Nephron (organoid): Measurements from ENCODE around the gene ADGRD2.

ENCODE experiments used
- H3K27ac Mint-ChIP-seq, 3 experiments: 2 replicates each; pipeline ENCODE4 v1.8.0; 2020; ENCODE audit warnings: mixed read lengths in 3 of 3, mild to moderate bottlenecking in 2 of 3, moderate library complexity in 1 of 3
- H3K27me3 Mint-ChIP-seq: 2 replicates; pipeline ENCODE4 v1.8.0; 2021; ENCODE audit warnings: low read depth, mild to moderate bottlenecking, moderate library complexity, mixed read lengths
- H3K36me3 Mint-ChIP-seq: 2 replicates; pipeline ENCODE4 v1.8.0; 2020; ENCODE audit warnings: low read depth, mixed read lengths
- H3K4me1 Mint-ChIP-seq: 2 replicates; pipeline ENCODE4 v1.8.0; 2020; ENCODE audit warnings: mixed read lengths
- H3K4me3 Mint-ChIP-seq, 3 experiments: 2 replicates each; pipeline ENCODE4 v1.8.0; 2020; ENCODE audit warnings: mild to moderate bottlenecking in 3 of 3, mixed read lengths in 3 of 3, moderate library complexity in 2 of 3
- H3K9me3 Mint-ChIP-seq: 2 replicates; pipeline ENCODE4 v1.8.0; 2020; ENCODE audit warnings: mixed read lengths
- CTCF ChIP-seq, 3 experiments: fragments of 200-600 bp; sonication (generic); IDR thresholded peaks; one replicate each; pipeline ENCODE4 v1.5.0; 2021; ENCODE audit warnings: antibody characterized with exemption in 3 of 3; ENCODE audit not compliant: unreplicated experiment in 3 of 3

Gene ADGRD2

DNA sequence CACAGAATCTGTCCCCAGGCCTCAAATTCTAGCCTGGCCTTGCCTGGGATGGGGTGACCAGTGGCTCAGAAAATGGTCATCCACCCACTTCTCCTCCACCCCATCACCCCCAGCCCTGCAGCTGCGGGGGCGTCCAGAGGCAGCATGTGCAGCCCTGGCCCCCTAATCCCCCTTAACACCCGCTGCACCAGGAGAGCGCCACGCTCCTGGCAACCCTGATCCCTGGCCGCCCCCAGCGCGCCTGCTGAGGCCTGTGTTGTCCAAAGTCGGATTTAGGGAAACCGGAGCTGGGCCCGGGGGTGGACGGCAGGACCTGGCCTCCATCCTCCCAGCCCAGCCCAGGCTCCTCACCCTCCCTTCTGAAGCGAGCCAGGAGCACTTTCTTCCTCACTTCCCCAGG, 35.0 kb downstream of the ADGRD2 start:
- H3K36me3 Mint-ChIP-seq = no peaks in the 10 kb centered on the region
- no peak for TF ChIP-seq CTCF (IDR thresholded peaks at IDR 0.05; ENCODE audit: unreplicated experiment in 3 of 3)
- no peaks in the 10 kb centered on the region for H3K4me1 Mint-ChIP-seq
- peaks cover 73% of the 10 kb centered on the region for H3K27me3 Mint-ChIP-seq
- H3K27ac Mint-ChIP-seq = no peak overlapping the region
- H3K9me3 Mint-ChIP-seq = no peaks in the 10 kb centered on the region
- no peak overlapping the region for H3K4me3 Mint-ChIP-seq

GRCh38 chr9:124485936-124486335, 35.7 kb downstream of the ADGRD2 start:
- Mint-ChIP-seq H3K4me1 (no peaks in the 10 kb centered on the region), H3K27ac (no peak overlapping the region), H3K4me3 (no peak overlapping the region), H3K9me3 (no peaks in the 10 kb centered on the region), H3K27me3 (peaks cover 72% of the 10 kb centered on the region), H3K36me3 (no peaks in the 10 kb centered on the region)
- no peak for TF ChIP-seq CTCF (IDR thresholded peaks at IDR 0.05; ENCODE audit: unreplicated experiment in 3 of 3)

DNA sequence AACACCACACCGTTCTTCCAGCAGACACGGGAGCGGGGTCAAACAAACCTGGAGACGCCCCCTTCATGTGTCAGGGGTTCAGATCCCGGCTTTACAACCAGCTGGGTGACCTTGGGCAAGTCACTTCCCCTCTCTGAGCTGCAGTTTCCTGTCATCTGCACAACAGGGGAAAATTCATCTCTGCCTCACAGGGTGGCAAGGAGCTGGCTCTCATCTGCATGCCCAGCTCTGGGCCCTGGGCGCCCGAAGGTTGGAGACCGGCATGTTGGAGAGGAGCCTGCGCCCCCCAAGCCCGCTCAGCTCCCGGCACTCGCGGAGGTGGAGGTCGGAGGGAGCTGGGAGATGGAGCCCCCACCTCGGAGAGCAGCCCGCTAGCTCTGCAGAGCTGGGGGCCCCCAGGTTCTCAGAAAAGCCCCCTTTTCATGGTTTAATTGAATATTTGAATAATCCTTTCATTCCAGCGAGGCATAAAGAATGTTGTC, 36.6 kb downstream of the ADGRD2 start:
- no peak for TF ChIP-seq CTCF (IDR thresholded peaks at IDR 0.05; ENCODE audit: unreplicated experiment in 3 of 3)

DNA sequence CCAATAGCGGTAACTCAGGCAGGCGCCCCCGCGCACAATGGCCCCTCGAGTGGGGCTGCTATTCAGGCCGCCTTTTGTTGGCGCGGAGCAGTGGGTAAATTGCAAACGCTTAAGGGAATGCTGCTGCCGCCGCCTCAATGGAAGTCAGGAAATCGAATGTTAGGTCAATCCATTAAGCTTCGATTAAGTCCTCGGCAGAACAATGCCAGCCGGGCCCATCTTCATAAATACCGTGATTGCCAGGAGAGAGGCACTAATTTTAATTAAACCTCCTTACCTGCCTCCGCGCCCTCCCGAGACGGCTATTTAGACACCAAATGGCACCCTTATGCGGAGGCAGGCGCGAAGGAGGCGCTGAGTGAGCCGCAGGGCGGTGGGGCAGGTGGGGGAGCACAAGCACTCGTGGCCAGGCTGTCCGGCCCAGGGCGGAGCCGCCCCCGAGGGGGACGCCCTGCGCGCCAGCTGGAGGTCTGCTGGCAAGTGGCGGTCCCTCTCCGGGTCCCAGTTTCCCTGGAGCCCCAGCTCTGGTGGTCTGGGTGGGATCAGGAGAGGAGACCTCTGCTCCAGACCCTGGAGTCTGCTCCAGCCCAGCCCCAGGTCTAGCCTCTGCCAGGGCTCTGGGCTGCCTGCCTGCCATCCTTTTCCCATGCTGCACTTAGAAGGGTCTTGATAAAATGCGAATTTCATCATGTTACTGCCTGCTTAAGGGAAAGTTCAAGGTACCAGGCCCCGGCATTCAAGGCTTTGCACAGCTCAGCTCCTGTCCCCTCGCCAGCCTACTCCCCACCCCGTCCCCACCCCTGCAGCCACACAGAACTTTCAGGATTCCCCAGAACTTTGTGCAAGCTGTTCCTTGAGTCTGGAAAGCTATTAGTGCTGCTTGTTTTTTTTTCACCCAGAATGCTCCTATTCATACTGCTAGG, 37.3 kb downstream of the ADGRD2 start:
- Mint-ChIP-seq H3K9me3 (no peaks in the 10 kb centered on the region), H3K36me3 (no peaks in the 10 kb centered on the region), H3K27me3 (peaks cover 68% of the 10 kb centered on the region), H3K27ac (no peak overlapping the region), H3K4me1 (no peaks in the 10 kb centered on the region), H3K4me3 (no peak overlapping the region)
- TF ChIP-seq CTCF (IDR thresholded peaks at IDR 0.05; ENCODE audit: unreplicated experiment in 3 of 3) = no peak

More for the DNA sequence above, 36.6 kb downstream of the ADGRD2 start:
- no peaks in the 10 kb centered on the region for H3K4me1 Mint-ChIP-seq
- peaks cover 70% of the 10 kb centered on the region for H3K27me3 Mint-ChIP-seq
- no peak overlapping the region for H3K4me3 Mint-ChIP-seq
- no peaks in the 10 kb centered on the region for H3K36me3 Mint-ChIP-seq
- no peaks in the 10 kb centered on the region for H3K9me3 Mint-ChIP-seq
- H3K27ac Mint-ChIP-seq = no peak overlapping the region

DNA sequence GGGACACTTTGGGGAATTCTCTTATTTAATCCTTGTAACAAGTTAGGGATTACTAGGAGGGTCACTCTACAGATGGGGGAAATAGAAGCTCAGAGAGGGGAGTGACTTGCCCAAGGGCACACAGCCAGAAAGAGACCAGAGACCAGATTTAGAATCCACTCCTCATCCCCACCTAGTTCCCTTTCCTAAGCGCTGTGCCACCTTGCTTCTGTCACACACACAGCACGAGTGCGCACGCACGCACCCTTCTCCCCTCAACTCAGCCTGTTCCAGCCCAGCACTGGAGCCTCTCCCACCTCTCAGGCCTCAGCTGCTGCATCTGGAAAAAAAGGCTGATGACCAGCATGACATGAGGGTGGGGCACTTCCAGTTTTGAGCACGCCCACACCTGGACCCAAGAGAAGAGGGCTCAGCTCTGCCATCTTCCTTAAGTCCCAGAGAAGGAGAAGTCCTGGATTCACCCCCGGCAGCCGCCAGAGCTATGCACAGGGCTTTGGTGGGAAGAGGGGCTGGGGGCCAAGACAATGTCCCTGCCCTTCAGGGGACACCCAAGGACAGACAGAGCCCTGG, 38.5 kb downstream of the ADGRD2 start:
- H3K9me3 Mint-ChIP-seq = no peaks in the 10 kb centered on the region
- H3K36me3 Mint-ChIP-seq = no peaks in the 10 kb centered on the region
- H3K27ac Mint-ChIP-seq = no peak overlapping the region
- H3K27me3 Mint-ChIP-seq = peaks cover 59% of the 10 kb centered on the region
- TF ChIP-seq CTCF (IDR thresholded peaks at IDR 0.05; ENCODE audit: unreplicated experiment in 3 of 3) = no peak
- no peak overlapping the region for H3K4me3 Mint-ChIP-seq
- no peaks in the 10 kb centered on the region for H3K4me1 Mint-ChIP-seq
